Measurements from ENCODE around the gene KIF5C. TPM values are rescaled to one million over a fixed set of nuclear protein-coding genes. Genes with fewer than 3 reads are reported as not detected.

Gene KIF5C
- total RNA-seq, 1 donor from 2014 or later, result 1.3 TPM

GRCh38 chr2:148887350-148888002 lies 12.4 kb downstream of the KIF5C start:
- no peaks in the 10 kb centered on the region for H3K36me3 Mint-ChIP-seq
- peaks cover 64% of the 10 kb centered on the region for H3K27me3 Mint-ChIP-seq (ENCODE audit: low read depth)
- H3K4me1 Mint-ChIP-seq, result peaks cover 13% of the 10 kb centered on the region
- peak overlapping the region; percentile 64 for H3K4me3 Mint-ChIP-seq
- H3K27ac Mint-ChIP-seq, result no peak overlapping the region
- DNase-seq (ENCODE audit: low spot score in 2 of 2, unreplicated experiment in 2 of 2), result no peak
- H3K9me3 Mint-ChIP-seq, result no peaks in the 10 kb centered on the region
- TF ChIP-seq CTCF (IDR thresholded peaks at IDR 0.05; ENCODE audit: unreplicated experiment), result no peak

GRCh38 chr2:148888003-148888501 lies 13.0 kb downstream of the KIF5C start:
- H3K36me3 Mint-ChIP-seq, result no peaks in the 10 kb centered on the region
- peak overlapping the region; percentile 64 for H3K4me3 Mint-ChIP-seq
- H3K9me3 Mint-ChIP-seq, result peaks cover 5% of the 10 kb centered on the region
- peaks cover 64% of the 10 kb centered on the region for H3K27me3 Mint-ChIP-seq (ENCODE audit: low read depth)
- DNase-seq (ENCODE audit: low spot score in 2 of 2, unreplicated experiment in 2 of 2), result no peak
- no peak overlapping the region for H3K27ac Mint-ChIP-seq
- H3K4me1 Mint-ChIP-seq, result peaks cover 13% of the 10 kb centered on the region
- TF ChIP-seq CTCF (IDR thresholded peaks at IDR 0.05; ENCODE audit: unreplicated experiment), result no peak

- no peak for TF ChIP-seq CTCF (IDR thresholded peaks at IDR 0.05; ENCODE audit: unreplicated experiment)
- H3K36me3 Mint-ChIP-seq, result peaks cover 4% of the 10 kb centered on the region
Measured at GRCh38 chr2:148888986-148889385, 14.0 kb downstream of the KIF5C start.

GRCh38 chr2:148893906-148894305 lies 18.9 kb downstream of the KIF5C start:
- Mint-ChIP-seq H3K4me3 (no peak overlapping the region), H3K27ac (no peak overlapping the region), H3K27me3 (ENCODE audit: low read depth) (peaks cover 27% of the 10 kb centered on the region), H3K4me1 (no peaks in the 10 kb centered on the region), H3K36me3 (peaks cover 4% of the 10 kb centered on the region), H3K9me3 (peaks cover 14% of the 10 kb centered on the region)
- no peak for DNase-seq (ENCODE audit: low spot score in 2 of 2, unreplicated experiment in 2 of 2)
- no peak for TF ChIP-seq CTCF (IDR thresholded peaks at IDR 0.05; ENCODE audit: unreplicated experiment)

More at GRCh38 chr2:148888986-148889385, 14.0 kb downstream of the KIF5C start:
- DNase-seq (ENCODE audit: low spot score in 2 of 2, unreplicated experiment in 2 of 2), result no peak
- Mint-ChIP-seq H3K27me3 (ENCODE audit: low read depth) (peaks cover 66% of the 10 kb centered on the region), H3K4me3 (peak overlapping the region; percentile 59), H3K4me1 (peaks cover 13% of the 10 kb centered on the region), H3K9me3 (peaks cover 14% of the 10 kb centered on the region), H3K27ac (no peak overlapping the region)

- Mint-ChIP-seq H3K27ac (no peak overlapping the region), H3K36me3 (peaks cover 4% of the 10 kb centered on the region), H3K4me3 (no peak overlapping the region), H3K4me1 (no peaks in the 10 kb centered on the region), H3K9me3 (peaks cover 14% of the 10 kb centered on the region), H3K27me3 (ENCODE audit: low read depth) (peaks cover 11% of the 10 kb centered on the region)
- TF ChIP-seq CTCF (IDR thresholded peaks at IDR 0.05; ENCODE audit: unreplicated experiment), result no peak
- DNase-seq (ENCODE audit: low spot score in 2 of 2, unreplicated experiment in 2 of 2), result no peak
Measured at GRCh38 chr2:148896136-148896535, 21.1 kb downstream of the KIF5C start.

All from mesothelial cell of epicardium (in vitro differentiated cells).